Calu3 (cell line): ENCODE measurements around the gene TFB1M. TPM values are rescaled to one million over a fixed set of nuclear protein-coding genes. Genes with fewer than 3 reads are reported as not detected.

Source experiments
- BruUV-seq: library from RNA; stranded (reverse); fragments of 400-500 nt; replicated peaks from 2 replicates; lab custom pipeline; 2021; lab: Mats Ljungman, UMichigan
- CTCF ChIA-PET: fragments of 300-600 bp; sonication (Branson Sonifier 250); formaldehyde crosslinking; loops from one replicate; lab custom pipeline; 2022; ENCODE audit warnings: antibody characterized with exemption; lab: Charles Lee
- DNase-seq: peaks from one replicate; pipeline ENCODE4 v3.0.0; 2022
- H3K27ac Mint-ChIP-seq: one replicate; pipeline ENCODE4 v1.8.0; 2022; ENCODE audit warnings: mixed read lengths; ENCODE audit not compliant: unreplicated experiment
- H3K27me3 Mint-ChIP-seq: one replicate; pipeline ENCODE4 v1.8.0; 2022; ENCODE audit warnings: mixed read lengths; ENCODE audit not compliant: unreplicated experiment
- H3K36me3 Mint-ChIP-seq: one replicate; pipeline ENCODE4 v1.8.0; 2022; ENCODE audit warnings: mild to moderate bottlenecking, moderate library complexity, mixed read lengths; ENCODE audit not compliant: insufficient read depth, unreplicated experiment
- H3K4me1 Mint-ChIP-seq: one replicate; pipeline ENCODE4 v1.8.0; 2022; ENCODE audit warnings: mild to moderate bottlenecking, low read depth, mixed read lengths; ENCODE audit not compliant: unreplicated experiment
- H3K4me3 Mint-ChIP-seq: one replicate; pipeline ENCODE4 v1.8.0; 2022; ENCODE audit warnings: mild to moderate bottlenecking, low read depth, moderate library complexity, mixed read lengths; ENCODE audit not compliant: unreplicated experiment
- H3K9me3 Mint-ChIP-seq: one replicate; pipeline ENCODE4 v1.8.0; 2022; ENCODE audit warnings: low read depth, mixed read lengths; ENCODE audit not compliant: unreplicated experiment
- CTCF ChIP-seq: fragments of 200-600 bp; IDR thresholded peaks from one replicate; pipeline ENCODE4 v1.8.0; 2022; ENCODE audit warnings: antibody characterized with exemption; ENCODE audit not compliant: unreplicated experiment
- intact Hi-C: fragments of 100-400 bp; cut with micrococcal nuclease; formaldehyde crosslinking; loops from one replicate; pipeline ENCODE4 v1.10.0; 2022; ENCODE audit not compliant: unreplicated experiment
- total RNA-seq: library from RNA; stranded (reverse); gene quantifications from 2 replicates; pipeline ENCODE4 v1.2.3, GENCODE V29; 2022

The TFB1M gene
- total RNA-seq, 1 experiment from 2014 or later, result 27.4 TPM

GRCh38 chr6:155352130-155352420 lies 37.8 kb upstream of the TFB1M start:
- no peak for TF ChIP-seq CTCF
- Mint-ChIP-seq H3K4me3 (no peak overlapping the region), H3K36me3 (no peaks in the 10 kb centered on the region), H3K4me1 (no peaks in the 10 kb centered on the region), H3K9me3 (peaks cover 5% of the 10 kb centered on the region), H3K27ac (no peak overlapping the region), H3K27me3 (no peaks in the 10 kb centered on the region)
- intact Hi-C loops, result no loop called here
- DNase-seq, result no peak
- BruUV-seq, result no TSS peak
- CTCF ChIA-PET, result no interaction called here

GRCh38 chr6:155351273-155352129 lies 37.2 kb upstream of the TFB1M start:
- TF ChIP-seq CTCF, result no peak
- BruUV-seq, result no TSS peak
- Mint-ChIP-seq H3K27me3 (no peaks in the 10 kb centered on the region), H3K9me3 (peaks cover 5% of the 10 kb centered on the region), H3K27ac (no peak overlapping the region), H3K4me3 (no peak overlapping the region), H3K4me1 (no peaks in the 10 kb centered on the region), H3K36me3 (no peaks in the 10 kb centered on the region)
- no peak for DNase-seq
- CTCF ChIA-PET, result no interaction called here
- intact Hi-C loops, result no loop called here

GRCh38 chr6:155349956-155350355 lies 35.7 kb upstream of the TFB1M start:
- intact Hi-C loops, result no loop called here
- no peak for TF ChIP-seq CTCF
- Mint-ChIP-seq H3K27ac (no peak overlapping the region), H3K4me1 (no peaks in the 10 kb centered on the region), H3K9me3 (peaks cover 8% of the 10 kb centered on the region), H3K4me3 (no peak overlapping the region), H3K27me3 (no peaks in the 10 kb centered on the region), H3K36me3 (no peaks in the 10 kb centered on the region)
- BruUV-seq, result no TSS peak
- CTCF ChIA-PET, result no interaction called here
- no peak for DNase-seq

- CTCF ChIA-PET, result no interaction called here
- Mint-ChIP-seq H3K27ac (no peak overlapping the region), H3K4me1 (no peaks in the 10 kb centered on the region), H3K9me3 (peaks cover 6% of the 10 kb centered on the region), H3K4me3 (no peak overlapping the region), H3K36me3 (no peaks in the 10 kb centered on the region), H3K27me3 (no peaks in the 10 kb centered on the region)
- intact Hi-C loops, result no loop called here
- no peak for DNase-seq
- TF ChIP-seq CTCF, result no peak
- BruUV-seq, result no TSS peak
Observed at GRCh38 chr6:155349129-155349528, 34.8 kb upstream of the TFB1M start.
